GM20000 (cell line): Measurements from ENCODE around the gene SMAP1.

ENCODE experiments used
- DNase-seq: peaks from one replicate; pipeline ENCODE4 v3.0.0; 2012; ENCODE audit warnings: low spot score
- CTCF ChIP-seq: IDR thresholded peaks from 2 replicates; pipeline ENCODE4 v1.5.1; 2012; ENCODE audit warnings: mild to moderate bottlenecking, control low read depth; ENCODE audit errors: extremely low read depth, missing control alignments

Gene SMAP1

DNA sequence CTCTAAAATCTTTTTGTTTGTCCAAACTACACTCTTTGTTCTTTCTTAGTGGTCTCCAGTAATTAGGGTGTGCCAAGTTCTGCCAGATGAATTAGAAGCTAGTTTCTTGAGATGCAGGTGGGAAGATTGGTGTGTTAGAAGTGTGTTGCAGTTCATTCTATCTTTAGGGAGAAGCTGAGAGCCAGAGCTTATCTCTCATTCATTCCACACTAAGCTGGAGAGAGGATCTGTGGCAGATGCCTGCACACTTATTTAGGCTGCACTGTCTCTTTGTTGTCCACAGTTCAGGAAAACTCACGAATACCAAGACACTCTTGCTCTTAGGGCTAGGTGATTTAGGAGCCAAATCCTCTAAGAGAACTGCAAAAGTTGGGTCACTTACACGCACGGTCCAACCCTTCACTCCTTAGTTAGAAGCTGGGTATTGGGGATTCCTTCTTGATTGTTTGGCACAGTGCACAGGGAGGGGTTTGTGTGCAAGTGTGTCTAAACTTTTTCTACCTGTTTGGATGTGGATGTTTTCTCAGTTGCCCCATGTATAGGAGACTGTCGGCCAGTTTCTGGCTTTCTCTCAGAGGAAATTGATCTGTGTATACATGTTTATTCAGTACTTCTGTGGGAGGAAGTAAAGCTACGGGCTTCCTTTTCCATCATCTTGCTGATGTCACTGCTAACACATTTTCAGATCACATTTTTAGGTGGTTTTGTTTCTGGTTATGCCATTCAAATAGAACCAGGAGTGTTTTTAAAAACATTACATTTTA, 49.5 kb downstream of the SMAP1 start:
- DNase-seq = peak; percentile 17
- TF ChIP-seq CTCF = no peak

GRCh38 chr6:70724524-70724923, 56.8 kb downstream of the SMAP1 start:
- no peak for TF ChIP-seq CTCF
- no peak for DNase-seq

DNA sequence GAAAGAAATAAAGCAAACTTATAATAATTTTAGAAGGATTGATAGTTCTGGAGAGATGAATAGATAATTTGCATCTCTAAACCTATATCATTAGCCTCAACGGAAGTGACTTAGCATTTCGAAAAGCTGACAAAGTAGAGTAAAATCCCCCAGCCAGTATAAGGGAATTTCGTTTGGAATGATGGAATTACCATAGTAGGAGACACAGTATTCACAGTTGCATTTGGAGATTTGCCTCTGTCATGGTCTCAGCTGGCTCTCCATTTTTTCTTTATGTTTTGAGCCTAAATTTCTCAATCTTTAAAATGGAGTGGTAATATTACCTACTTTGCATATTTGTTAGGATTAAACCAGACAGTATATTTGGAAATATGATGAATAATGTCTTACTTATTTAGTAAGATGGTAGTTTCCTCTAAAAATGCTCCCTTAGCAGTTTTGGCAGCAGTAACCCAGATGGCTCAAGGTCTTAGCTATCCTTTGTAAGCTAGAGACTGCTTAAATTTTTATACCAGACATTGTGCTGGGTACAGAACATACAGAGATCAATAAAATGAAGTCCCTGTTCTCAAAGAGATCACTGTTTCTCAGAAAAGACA, 58.2 kb downstream of the SMAP1 start:
- no peak for DNase-seq
- no peak for TF ChIP-seq CTCF

DNA sequence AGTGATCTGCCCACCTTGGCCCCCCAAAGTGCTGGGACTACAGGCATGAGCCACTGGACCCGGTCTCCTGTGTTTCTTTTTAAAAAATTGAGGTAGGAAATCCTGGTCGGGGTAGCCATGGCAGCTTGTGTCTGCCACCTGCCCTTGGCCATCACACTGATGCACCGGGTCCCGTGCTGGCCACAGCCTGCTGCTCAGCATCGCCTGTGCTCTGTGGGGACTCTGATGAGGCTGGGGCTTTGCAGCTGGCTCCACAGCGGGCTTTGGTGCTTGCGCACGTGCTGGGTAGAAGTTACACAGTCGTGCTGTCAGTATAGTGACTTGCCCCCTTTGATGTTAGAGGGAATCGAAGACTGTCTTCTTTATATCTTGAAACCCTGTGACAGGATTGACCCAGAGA, 66.7 kb downstream of the SMAP1 start:
- no peak for TF ChIP-seq CTCF
- no peak for DNase-seq

DNA sequence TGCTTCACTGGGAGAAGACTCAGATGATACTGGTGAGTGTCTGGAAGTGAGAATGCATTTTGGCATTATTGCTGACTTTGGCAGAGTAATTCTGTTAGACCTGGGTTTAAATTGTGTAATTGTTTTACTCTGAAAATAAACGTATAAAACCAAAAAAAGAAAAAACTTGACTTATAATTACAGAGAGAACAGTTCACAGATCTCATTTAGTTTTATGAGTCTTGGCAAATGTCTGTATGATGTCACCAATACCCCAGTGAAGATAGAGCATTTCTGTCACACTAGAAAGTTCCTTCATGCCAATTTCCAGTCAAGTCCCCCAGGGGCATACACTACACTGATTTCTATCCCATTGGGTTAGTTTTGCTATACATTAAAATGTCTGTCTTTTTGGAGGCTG, 67.3 kb downstream of the SMAP1 start:
- TF ChIP-seq CTCF = no peak
- no peak for DNase-seq

DNA sequence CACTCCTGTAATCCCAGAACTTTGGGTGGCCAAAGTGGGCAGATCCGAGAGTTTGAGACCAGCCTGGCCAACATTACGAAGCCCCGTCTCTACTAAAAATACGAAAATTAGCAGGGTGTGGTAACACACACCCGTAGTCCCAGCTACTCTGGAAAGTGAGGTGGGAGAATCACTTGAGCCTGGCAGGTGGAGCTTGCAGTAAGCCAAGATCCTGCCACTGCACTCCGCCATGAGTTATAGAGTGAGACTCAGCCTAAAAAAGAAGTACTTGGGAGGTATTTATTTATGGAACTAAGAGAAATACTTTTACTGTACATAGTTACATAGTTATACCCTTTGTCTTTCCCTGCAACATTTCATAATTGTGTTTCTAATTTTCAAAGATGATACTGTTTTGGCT, 67.8 kb downstream of the SMAP1 start:
- TF ChIP-seq CTCF = no peak
- no peak for DNase-seq

DNA sequence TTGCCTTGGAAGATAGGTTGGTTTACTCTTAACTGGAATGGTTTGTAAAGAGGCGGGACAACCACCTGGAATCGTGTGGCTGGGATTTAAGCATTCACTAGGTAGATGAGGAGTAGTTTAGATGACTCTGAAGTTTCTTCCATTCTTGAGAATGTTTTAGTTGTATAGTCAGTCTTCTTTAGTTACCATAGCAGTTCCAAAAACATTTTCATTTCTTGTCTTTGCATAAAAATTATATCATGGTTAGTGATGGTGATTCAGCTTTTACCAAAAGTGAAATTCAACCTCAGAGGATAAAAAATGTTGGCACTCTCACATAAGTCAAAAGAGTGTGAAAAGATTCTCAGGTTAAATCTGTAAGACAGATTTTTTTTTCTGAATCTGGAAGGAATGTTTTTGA, 70.3 kb downstream of the SMAP1 start:
- DNase-seq = no peak
- TF ChIP-seq CTCF = no peak
